HFF-Myc (cell line): ENCODE results near the gene ADTRP.

Experiments
- DNase-seq: peaks from one replicate; pipeline ENCODE4 v3.0.0-alpha.2; 2011; ENCODE audit warnings: low read depth; ENCODE audit errors: extremely low read depth
- H3K4me3 ChIP-seq: replicated peaks from 2 replicates; pipeline ENCODE4 v1.5.1; 2011; ENCODE audit warnings: low read depth, mild to moderate bottlenecking, control low read depth, low read length
- CTCF ChIP-seq: IDR thresholded peaks from 2 replicates; pipeline ENCODE4 v1.5.1; 2012; ENCODE audit warnings: mild to moderate bottlenecking, low read depth, low read length, control low read depth; ENCODE audit errors: missing control alignments

ADTRP gene

GRCh38 chr6:11747021-11747420 is 31.6 kb downstream of the ADTRP start:
- no peak for TF ChIP-seq CTCF
- no peak for DNase-seq

GRCh38 chr6:11744753-11745152 is 33.9 kb downstream of the ADTRP start:
- no peak overlapping the region for H3K4me3 ChIP-seq
- no peak for TF ChIP-seq CTCF
- no peak for DNase-seq

More at GRCh38 chr6:11747021-11747420, 31.6 kb downstream of the ADTRP start:
- no peak overlapping the region for H3K4me3 ChIP-seq

GRCh38 chr6:11744101-11744500 is 34.5 kb downstream of the ADTRP start:
- no peak for DNase-seq
- no peak for TF ChIP-seq CTCF
- no peak overlapping the region for H3K4me3 ChIP-seq

GRCh38 chr6:11740875-11741274 is 37.7 kb downstream of the ADTRP start:
- no peak overlapping the region for H3K4me3 ChIP-seq
- DNase-seq, result no peak
- TF ChIP-seq CTCF, result no peak

- no peak for TF ChIP-seq CTCF
- DNase-seq, result no peak
- no peak overlapping the region for H3K4me3 ChIP-seq
Measured at GRCh38 chr6:11738661-11739375, 39.8 kb downstream of the ADTRP start.

GRCh38 chr6:11738234-11738633 is 40.4 kb downstream of the ADTRP start:
- H3K4me3 ChIP-seq, result no peak overlapping the region
- no peak for DNase-seq
- no peak for TF ChIP-seq CTCF

- no peak for TF ChIP-seq CTCF
- H3K4me3 ChIP-seq, result no peak overlapping the region
Measured at GRCh38 chr6:11736601-11737000, 42.0 kb downstream of the ADTRP start.

More at GRCh38 chr6:11736601-11737000, 42.0 kb downstream of the ADTRP start:
- no peak for DNase-seq
